Central memory CD4-positive, alpha-beta T cell (primary cell): ENCODE results near the gene ROR2.

Experiments used
- DNase-seq: peaks from one replicate; pipeline ENCODE4 v3.0.0; 2022

Gene ROR2

DNA sequence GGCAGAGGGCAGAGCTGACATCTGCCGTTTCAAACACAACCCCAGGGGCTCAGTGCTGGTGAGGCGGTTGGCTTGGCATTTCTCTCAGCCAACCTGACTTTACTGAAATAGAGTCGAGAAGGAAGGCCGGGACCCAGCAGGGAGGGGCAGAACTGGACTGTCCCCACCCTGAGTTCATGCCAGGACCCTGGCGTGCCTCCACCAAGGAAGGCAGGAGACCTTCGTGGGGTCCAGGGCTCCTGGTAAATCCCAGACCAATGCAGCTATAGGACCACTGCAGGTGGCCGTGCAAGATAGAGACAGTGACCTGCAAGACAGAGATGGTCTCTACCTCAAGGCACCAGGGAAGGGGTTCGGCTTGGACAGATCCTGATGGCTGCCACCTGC, 132.9 kb downstream of the ROR2 start:
- DNase-seq, result no peak

DNA sequence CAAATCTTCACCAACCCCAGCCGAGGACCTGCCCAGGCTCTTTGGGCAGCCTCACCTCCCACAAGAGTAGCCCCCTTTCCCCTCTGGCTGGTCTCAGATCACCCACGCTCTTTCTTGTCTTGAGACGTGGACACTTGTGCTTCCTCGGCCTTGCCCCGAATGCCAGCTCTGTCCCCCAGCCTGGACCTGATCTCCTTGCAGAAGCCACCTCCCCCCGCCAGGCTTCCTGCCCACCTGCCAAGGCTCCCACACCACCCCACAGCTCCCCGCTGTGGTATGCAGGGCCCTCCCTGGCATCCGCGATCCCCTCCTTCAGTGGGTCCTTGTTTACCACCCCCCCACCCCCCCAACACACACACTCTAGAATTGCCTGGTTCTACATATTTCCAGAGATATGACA, 133.7 kb downstream of the ROR2 start:
- no peak for DNase-seq

DNA sequence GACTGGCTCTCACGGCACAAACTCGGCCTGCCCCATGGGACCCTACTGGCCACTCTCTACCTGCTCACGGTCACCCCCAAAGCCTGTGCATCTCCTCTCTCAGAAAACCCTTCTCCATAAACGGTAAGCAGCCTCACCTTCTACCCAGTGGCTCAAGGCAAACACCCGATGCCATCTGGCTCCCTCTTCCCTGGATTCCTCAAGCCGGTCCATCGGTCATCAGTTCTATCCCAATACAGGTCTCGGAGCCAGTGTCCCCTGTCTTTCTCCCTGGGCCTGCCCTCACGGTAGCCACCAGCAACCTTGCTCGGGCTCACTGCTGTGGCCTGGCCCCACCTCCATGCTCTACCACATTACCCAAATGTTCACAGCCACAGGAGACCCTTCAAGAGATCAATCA, 134.1 kb downstream of the ROR2 start:
- DNase-seq, result no peak

DNA sequence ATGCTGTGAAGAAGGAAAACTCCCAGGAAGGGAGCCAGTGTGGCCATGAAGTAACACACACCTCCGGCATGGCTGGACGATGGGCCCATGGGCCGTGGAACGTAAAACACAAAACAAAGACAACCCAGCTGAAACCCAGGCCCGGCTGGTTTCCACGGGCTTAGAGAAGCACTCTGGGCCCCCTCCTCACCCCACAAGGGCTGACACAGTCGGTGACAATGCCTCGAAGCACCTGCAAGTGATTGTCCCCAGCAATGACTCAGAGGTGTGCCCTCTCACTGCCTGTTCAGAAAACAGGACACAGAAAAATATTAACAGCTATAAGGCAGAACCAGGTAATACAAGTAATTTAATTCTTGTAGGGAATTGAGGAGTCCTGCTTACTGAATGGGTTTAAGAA, 135.3 kb downstream of the ROR2 start:
- DNase-seq, result no peak

DNA sequence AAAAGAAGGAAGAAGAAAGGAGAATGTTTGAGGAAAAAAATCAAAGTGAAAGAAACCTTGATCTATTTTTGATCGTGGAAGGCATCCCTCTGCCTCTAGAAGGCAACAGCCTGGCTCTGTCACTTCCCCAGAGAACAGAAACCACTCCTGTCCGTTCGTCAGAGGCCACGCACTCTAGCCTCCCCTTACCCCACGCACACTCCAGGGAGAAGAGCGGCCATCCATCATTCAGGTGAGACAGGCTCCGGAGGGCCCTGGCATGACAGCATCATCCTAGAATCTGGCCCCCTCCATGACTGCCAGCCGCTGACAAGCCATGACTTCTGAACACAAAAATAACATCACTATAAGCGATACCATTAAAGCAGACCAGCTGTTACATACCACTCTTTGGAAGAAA, 135.8 kb downstream of the ROR2 start:
- DNase-seq, result no peak

DNA sequence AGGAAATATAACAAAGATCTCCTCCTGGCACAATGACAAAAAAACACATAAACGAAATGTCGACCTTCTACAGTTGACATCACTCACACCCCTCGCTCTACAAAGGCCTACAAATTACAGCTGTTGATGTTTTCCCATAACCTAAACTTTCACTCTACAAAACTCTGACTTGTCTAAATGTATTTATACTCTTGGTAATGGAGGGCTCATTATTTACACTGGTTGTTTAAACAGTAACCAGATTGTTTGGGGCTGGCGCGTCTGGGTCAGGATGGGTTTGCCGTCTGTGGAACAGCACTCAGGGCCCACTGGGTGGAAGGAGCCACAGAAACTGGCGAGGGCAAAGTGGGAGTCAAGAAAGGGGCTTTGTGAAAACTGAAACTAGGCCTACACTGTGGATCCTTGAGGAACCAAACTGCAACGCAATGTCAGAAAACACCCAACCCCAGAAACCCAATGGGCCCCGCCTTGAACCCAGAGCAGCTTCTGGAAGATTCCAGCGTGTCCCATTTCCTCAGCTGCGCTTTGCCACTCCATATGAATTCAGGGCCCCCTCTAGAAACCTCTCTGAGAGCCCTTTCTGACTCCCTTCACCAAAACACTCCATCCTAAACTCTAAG, 136.7 kb downstream of the ROR2 start:
- DNase-seq, result no peak

DNA sequence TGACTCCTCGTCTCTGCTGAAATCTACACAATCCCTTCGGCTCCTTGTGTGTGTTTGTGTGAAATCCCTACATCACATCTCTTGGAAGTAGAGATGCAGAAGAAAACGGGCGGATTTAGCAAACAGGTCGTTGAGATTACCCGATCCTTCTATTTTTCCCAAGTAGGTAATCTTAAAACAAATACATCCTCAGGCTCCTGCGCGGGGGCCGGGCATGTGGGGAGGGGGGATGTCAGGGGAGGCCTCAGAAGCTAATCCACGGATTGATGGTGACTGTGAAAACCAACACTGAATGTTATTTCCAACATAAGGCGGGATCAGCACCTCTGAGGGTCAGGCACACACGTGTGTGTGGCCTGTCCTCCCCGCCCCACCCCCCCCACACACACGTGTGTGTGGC, 137.8 kb downstream of the ROR2 start:
- no peak for DNase-seq

DNA sequence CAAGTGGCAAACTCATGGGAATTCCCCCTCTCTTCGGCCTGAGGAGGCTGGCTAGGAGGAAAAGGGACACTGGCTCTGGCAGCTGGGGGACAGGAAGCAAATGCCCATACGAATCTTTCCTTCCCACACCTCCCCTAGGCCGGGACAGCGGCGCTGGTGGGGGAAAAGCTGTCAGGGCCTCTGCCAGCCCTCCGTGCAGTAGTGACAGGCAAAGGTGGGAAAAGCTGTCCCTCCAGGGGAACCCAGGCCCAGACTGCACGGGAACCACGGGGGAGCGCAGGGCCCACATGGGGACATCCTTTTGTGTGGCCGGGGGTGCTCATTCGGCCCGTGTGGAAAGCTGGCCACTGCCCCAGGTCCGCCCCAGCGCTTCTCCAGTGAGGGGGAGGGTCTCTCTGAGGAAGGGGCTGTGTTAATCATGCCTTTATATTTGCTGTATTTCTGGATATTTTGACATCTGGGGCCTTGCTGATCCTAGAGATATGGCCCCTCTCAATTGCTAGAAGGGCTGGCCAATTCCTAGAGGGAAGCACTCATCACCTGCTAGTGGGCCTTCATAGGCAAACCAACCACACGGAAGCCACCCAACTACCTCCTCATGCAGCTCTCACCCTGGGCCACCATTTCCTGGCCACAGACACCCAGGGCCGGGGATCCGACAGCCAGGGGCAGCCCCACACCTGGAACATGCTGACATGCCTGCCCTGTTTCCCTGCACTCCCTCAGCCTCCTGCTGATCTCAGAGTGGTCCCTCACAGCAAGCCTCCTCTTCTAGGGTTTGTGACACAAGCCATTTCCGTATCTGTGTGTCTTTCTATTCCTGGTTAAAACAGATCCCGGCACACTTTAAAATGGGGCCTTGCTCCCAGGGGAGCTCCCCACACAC, 138.8 kb downstream of the ROR2 start:
- no peak for DNase-seq

DNA sequence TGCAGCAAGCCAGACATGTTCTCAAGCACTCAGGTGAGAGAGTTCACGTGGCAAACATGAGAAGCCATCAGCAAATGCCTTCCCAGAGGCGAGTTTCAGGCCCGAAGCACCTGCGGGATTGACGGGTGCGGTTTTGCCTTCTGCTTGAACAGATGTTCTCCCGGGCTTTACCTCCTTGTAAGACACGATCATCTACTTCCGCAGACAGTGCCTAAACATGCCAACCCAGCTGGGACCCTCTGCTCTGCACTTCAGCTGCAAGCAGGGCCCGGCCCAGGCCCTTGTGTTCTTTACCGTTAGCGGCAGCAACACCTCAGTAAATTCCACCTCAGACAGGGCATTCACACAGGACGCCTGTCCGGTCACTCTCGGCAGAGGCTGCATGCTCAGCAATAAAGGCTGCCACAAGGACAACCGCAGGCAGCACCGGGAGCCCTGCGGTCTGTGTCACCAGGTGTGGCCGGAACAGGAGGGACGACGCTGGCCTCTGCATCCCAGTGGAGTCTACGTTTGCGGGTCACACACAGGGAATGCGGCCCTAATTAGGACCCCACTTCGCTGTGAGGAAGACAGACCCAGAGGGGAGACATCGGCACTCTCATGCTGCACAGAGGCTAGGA, 139.6 kb downstream of the ROR2 start:
- no peak for DNase-seq

DNA sequence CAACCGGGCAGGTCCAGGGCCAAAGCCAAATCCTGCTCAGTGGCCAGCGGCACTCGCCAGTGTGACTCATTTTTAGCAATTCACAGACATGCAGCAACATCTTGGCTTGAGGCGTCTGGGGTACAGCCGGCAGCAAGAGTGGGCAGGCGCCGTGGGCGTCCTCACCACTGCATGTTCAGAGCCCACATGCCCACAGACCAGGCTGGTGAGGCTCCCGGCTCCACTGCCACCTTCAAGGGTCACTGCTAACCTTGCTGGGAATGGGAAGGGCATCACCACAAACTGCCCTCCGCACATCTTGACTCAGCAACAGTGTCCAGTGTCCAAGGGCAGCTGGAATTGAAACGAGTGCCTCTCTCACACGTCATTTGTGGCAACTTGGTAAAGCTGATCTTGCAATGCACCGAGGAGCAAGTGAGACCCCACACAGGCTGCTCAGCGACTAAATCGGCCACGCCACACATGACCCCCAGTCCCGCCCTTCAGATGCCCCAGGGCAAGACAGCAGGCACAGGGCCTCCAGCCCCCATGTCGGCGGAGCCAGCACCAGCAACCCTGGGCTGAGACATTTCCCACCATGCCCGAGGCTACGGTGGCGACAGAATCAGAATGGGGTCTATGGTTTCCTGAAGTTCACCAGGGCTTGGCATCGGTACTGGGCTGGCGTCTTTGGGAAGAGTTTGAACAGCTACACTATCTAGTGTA, 140.3 kb downstream of the ROR2 start:
- DNase-seq, result no peak

DNA sequence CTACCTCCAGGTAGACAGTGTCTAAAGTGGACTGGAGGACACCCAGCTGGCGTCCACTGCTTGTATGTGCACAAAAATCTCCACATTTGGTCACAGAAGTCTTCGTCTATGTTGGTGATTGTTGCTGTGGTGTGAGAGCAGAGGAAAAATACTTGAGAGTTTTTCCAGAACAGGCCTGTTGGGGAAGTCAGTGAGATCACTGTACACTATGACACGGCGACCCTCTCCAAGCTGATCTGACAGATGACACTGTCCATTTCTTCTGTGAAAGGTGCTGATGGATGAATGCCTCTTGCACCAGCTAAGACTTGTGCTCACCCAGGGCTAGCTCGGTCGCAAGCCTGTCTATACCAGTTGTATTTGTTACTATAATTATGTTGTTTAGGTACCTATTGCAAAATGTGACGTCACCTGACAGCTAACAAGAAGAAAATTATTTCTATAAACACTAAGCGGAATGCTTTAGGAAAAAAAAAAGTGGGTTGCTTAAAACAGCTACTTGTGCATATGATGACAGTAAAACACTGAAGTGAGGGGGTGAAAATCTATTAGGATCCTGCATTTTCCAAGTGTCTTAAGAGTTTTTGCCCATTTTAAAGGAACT, 142.3 kb downstream of the ROR2 start:
- DNase-seq, result no peak

DNA sequence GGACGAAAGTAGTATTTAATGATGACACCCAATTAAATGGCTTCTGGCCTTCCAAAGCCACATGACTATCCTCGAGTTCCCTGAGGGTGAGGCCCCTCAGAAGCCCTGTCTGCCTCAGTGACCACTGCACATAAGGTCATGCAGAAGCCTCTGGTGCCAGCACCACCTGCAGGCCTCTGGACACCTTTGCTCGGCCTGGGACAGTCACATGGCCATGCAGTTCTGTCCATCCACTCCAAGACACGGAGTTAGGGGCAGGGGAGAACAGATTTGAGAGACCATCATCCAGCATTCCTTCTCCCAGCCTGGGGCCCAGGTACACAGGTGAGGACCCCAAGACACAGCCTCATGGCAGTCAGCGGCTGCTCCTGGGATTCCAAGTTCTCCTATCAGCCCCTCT, 145.0 kb downstream of the ROR2 start:
- DNase-seq, result no peak

DNA sequence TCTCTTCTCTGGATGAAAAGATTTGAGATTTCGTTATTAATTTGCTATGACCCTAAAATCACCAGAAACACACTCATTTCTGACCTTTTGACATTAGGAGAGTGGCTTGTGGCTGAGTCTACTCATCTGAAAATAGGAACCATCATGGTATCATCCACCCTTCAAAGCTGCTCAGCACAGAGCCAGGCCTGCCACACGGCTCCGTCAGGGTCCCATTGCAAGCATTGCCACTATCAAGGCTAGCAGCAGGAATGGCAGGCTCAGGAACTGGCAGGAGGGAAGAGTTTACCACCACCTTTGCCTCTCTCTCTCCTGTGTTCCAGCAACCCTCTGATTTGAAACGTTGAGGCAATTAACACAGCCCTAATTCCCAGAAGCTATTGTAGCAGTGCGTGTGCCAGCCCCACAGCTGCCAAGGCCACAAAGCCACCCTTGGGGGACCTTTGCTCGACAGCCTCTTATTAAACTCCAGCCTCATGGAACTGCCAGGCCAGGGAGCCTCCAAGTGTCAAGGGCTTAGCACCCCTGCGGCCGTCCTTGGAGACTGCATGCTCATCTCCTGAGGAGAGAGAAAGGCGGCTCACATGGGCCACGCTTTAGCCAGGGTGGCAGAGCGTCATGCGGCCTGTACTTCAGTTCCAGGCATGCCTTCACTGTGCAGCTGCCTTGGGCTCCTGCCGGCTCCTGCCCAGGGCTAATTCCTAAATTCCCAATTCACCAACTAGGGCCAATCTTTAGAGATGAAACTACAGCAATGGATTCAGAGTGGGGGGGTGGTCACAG, 145.9 kb downstream of the ROR2 start:
- no peak for DNase-seq

DNA sequence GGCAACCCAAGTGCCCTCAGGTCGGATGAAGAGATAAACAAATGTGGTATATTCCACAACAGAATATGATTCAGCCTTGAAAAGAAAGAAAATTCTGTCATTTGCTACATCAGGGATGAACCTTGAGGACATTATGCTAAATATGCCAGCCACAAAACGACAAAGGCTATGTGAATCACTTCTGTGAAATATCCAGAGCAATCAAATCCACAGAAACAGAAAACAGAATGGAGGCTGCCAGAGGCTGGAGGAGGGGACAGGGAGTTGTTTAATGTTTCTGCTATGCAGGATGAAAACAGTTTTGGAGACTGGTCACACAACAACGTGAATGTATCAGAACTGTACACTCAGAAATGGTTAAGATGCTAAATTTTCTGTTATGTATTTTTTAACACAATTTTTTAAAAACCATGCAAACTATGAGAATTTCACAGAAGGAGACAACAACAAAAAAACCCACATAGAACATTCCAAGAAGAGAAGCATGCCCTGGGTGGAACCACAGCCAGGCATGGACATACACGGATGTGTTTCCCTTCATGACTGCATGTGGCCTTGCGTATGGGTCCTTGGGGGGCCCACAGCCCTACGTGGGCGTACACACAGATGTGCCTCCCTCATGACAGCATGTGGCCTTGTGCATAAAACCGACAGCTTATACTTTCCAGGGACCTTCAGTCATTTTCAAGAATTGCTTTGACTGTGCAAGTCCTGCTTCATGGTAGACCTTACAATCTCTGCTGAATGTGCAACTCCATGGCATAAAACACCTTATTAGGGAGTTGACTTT, 146.7 kb downstream of the ROR2 start:
- DNase-seq, result no peak

DNA sequence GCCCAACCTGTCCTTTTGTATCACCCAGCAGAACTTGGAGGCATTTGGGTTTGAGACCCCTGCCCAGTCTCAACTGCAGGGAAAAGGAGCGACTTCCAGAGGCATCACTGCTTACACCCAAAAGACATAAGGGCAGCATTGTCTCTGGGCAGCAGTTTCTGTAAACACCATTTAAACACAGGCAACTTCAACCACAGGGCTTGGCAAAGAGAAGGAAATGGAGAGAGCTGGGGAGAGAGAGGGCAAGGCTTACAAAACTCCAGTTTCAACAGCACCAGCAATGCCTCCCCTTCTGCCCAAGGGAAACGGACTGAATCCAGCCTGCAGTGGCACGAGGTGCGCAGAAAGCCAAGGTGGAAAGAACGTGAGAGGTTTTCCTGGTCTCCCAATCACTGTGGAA, 147.6 kb downstream of the ROR2 start:
- no peak for DNase-seq

DNA sequence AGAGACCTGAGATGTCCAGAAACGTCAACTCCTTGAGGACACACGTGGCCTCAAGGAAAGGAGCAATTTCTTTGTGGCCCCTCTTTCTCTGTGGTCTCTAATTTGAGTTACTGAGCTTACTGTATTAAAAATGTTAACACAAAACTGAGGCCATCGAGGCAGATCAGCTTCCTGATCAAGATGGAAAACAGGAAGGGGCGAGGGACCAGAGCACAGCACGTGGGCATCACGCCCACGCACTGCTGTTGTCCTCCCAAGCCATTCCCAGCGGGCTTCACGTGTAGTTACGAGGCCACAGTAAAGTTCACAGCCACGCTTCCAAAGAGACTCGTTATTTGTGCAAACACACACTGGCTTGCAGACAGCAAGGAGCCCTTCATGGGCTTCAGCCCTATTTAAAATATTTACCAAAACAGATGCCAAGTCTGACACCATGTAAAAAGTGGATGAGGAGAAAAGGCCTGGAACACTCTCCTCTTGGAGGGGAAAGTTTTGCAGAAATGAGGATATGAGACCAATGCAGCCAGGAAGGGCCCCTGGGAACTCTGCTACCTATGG, 149.5 kb downstream of the ROR2 start:
- DNase-seq, result no peak

DNA sequence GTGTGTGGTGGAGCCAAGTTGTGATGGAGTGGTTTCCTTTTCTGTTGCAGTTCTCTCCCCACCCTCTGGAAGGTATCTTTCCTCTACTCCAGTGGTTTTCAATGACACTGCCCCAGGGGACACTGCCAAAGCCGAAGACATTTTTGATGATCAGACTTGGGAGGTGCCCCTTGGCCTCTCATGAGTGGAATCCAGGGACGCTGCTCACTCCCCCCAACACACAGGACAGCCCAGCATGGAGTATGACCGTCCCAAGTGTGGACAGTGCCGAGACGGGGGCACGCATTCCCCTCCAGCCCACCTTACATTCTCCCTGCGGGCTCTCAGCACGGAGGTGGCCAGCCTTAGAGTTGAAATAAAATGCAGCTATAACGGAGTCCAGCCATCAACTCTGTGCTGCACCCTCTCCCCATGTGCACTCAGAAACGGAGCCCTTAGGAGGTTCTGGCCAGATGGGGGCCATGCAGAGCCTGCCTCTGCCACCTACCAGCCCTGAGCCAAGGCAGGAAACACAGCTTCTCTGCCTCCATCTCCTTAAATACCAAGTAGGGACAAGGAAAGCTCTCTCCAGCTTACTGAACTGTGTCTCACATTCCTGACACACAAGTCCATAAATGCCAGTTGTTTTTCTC, 150.8 kb downstream of the ROR2 start:
- DNase-seq, result no peak

DNA sequence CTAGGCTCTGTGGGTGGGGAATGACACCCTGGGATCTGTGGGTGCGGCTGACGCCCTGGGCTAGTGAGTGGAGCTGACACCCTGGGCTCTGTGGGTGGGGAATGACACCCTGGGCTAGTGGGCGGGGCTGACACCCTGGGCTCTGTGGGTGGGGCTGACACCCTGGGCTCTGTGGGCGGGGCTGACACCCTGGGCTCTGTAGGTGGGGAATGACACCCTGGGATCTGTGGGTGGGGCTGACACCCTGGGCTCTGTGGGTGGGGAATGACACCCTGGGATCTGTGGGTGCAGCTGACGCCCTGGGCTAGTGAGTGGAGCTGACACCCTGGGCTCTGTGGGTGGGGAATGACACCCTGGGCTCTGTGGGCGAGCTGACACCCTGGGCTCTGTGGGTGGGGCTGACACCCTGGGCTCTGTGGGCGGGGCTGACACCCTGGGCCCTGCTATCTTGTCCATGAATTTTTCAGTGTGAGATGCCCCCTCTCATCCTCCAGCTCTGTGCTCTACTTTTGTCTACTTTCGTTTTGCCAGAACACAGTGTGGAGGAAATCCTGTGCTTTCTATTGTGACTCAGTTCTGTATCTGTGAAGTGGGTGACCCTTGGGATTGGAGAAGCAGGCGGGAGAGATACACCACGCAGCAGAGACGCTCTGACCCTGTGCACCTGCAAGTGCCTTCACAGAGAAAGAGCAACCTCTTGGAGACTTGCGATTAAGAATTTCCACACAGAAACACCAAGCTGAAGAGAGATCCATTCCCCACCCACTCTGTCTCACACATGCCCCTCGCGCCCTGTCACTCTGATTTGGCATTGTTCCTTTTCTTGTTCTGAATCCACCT, 151.5 kb downstream of the ROR2 start:
- peak; percentile 72 for DNase-seq

DNA sequence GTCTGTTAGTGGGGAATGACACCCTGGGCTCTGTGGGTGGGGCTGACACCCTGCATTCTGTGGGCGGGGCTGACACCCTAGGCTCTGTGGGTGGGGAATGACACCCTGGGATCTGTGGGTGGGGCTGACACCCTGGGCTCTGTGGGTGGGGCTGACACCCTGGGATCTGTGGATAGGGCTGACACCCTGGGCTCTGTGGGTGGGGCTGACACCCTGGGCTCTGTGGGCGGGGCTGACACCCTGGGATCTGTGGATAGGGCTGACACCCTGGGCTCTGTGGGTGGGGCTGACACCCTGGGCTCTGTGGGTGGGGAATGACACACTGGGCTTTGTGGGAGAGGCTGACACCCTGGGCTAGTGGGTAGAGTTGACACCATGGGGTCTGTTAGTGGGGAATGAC, 152.5 kb downstream of the ROR2 start:
- DNase-seq, result peak; percentile 12

DNA sequence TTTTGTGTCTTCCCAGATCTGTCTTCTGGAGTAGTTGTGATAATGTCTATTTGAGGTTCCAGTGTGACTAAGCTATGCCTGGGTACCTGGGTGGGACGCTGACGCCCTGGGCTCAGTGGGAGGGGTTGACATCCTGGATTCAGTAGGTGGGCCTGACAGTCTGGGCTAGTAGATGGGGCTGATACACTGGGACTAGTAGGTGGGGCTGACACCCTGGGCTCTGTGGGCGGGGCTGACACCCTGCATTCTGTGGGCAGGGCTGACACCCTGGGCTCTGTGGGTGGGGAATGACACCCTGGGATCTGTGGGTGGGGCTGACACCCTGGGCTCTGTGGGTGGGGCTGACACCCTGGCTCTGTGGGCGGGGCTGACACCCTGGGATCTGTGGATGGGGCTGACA, 153.5 kb downstream of the ROR2 start:
- peak; percentile 60 for DNase-seq
